HL-60/S4 (cell line): Measurements from ENCODE around the gene SLC35F3.

Experiments
- in situ Hi-C: fragments of 300-500 bp; cut with MboI; formaldehyde crosslinking; loops from 2 replicates; pipeline ENCODE4 v1.14.3; 2022; ENCODE audit warnings: low sequenced_read_pairs

SLC35F3 gene

GRCh38 chr1:234094172-234094571, 189.7 kb downstream of the SLC35F3 start:
- in situ Hi-C loops, result no loop called here

GRCh38 chr1:234096161-234096770, 191.8 kb downstream of the SLC35F3 start:
- in situ Hi-C loops, result no loop called here

GRCh38 chr1:234102583-234102982, 198.1 kb downstream of the SLC35F3 start:
- in situ Hi-C loops, result loop anchor here (25.0 kb wide), 1 partner anchor 210 kb away; no protein-coding TSS in a partner anchor

- in situ Hi-C loops, result loop anchor here (25.0 kb wide), 1 partner anchor 209 kb away; no protein-coding TSS in a partner anchor
Observed at GRCh38 chr1:234103198-234103597, 198.7 kb downstream of the SLC35F3 start.

- in situ Hi-C loops, result loop anchor here (25.0 kb wide), 1 partner anchor 206 kb away; no protein-coding TSS in a partner anchor
Observed at GRCh38 chr1:234106032-234106431, 201.6 kb downstream of the SLC35F3 start.

- in situ Hi-C loops, result loop anchor here (25.0 kb wide), 1 partner anchor 205 kb away; no protein-coding TSS in a partner anchor
Observed at GRCh38 chr1:234107416-234108021, 203.0 kb downstream of the SLC35F3 start.

GRCh38 chr1:234108921-234109320, 204.4 kb downstream of the SLC35F3 start:
- in situ Hi-C loops, result loop anchor here (25.0 kb wide), 1 partner anchor 203 kb away; no protein-coding TSS in a partner anchor

- in situ Hi-C loops, result loop anchor here (25.0 kb wide), 1 partner anchor 202 kb away; no protein-coding TSS in a partner anchor
Observed at GRCh38 chr1:234109840-234110239, 205.4 kb downstream of the SLC35F3 start.

GRCh38 chr1:234111458-234112142, 207.1 kb downstream of the SLC35F3 start:
- in situ Hi-C loops, result loop anchor here (25.0 kb wide), 1 partner anchor 201 kb away; no protein-coding TSS in a partner anchor

GRCh38 chr1:234114648-234115307, 210.3 kb downstream of the SLC35F3 start:
- in situ Hi-C loops, result loop anchor here (25.0 kb wide), 1 partner anchor 198 kb away; no protein-coding TSS in a partner anchor

DNA sequence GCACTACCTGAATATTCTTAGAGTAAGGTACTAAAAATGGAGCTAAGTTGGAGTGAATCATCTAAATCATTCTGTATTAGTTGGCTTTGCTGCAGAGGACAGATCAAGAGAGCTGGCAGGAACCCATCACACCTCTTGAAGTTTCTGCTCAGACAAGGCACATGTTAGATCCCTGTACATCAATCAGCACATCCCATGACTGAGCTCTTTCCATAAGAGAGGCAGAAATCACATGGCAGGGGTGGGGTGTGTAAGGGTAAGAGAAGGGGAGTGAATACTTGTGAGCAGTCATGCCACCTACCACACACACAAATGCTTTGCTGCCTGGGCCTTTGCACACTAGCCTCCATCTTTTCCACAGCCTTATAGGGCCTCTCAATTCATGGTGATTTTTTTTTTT, 214.4 kb downstream of the SLC35F3 start:
- in situ Hi-C loops, result loop anchor here (25.0 kb wide), 1 partner anchor 193 kb away; no protein-coding TSS in a partner anchor

GRCh38 chr1:234119431-234119830, 215.0 kb downstream of the SLC35F3 start:
- in situ Hi-C loops, result loop anchor here (25.0 kb wide), 1 partner anchor 193 kb away; no protein-coding TSS in a partner anchor

- in situ Hi-C loops, result loop anchor here (25.0 kb wide), 1 partner anchor 192 kb away; no protein-coding TSS in a partner anchor
Observed at GRCh38 chr1:234120327-234120944, 216.0 kb downstream of the SLC35F3 start.

GRCh38 chr1:234121659-234122058, 217.2 kb downstream of the SLC35F3 start:
- in situ Hi-C loops, result loop anchor here (25.0 kb wide), 1 partner anchor 191 kb away; no protein-coding TSS in a partner anchor

DNA sequence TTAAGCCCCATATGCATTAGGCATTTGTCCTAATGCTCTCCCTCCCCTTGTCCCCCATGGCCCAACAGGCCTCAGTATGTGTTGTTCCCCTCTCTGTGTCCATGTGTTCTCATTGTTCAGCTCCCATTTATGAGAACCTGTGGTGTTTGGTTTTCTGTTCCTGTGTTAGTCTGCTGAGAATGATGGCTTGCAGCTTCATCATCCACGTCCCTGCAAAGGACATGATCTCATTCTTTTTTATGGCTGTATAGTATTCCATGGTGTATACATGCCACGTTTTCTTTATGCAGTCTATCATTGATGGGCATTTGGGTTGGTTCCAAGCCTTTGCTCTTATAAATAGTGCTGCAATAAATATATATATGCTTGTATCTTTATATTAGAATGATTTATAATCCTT, 218.1 kb downstream of the SLC35F3 start:
- in situ Hi-C loops, result loop anchor here (25.0 kb wide), 1 partner anchor 190 kb away; no protein-coding TSS in a partner anchor

- in situ Hi-C loops, result loop anchor here (25.0 kb wide), 1 partner anchor 188 kb away; no protein-coding TSS in a partner anchor
Observed at GRCh38 chr1:234123867-234124266, 219.4 kb downstream of the SLC35F3 start.

- in situ Hi-C loops, result no loop called here
Observed at GRCh38 chr1:234125283-234125682, 220.8 kb downstream of the SLC35F3 start.

GRCh38 chr1:234125714-234126113, 221.2 kb downstream of the SLC35F3 start:
- in situ Hi-C loops, result no loop called here

DNA sequence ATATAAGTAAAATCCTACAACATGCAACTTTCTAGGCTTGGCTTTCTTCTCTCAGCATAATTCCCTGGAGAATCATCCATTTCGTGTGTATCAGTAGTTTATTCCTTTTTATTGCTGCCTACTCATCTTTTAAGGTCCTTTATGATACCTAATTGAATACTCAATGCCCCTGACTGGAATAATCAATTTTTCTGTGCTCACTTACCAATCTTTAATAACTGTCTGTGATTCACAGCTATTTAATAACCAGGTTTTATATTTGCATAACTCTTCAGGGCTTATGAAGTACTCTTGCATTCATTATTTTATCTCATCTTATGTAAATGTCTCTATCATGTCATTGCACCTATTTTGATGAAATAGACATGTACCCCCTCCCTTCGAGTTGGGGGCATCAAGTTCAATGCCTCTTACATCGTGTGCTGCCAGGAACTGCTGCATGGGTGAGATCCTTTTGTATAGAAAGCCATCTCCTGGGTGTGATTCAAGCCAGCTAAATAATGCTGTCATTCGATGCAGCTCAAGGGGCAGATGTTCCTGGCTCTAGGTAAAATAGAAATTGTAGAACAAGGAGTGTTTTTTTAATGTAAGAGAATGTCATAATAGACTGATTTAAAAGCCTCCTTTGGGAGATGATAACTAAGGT, 222.7 kb downstream of the SLC35F3 start:
- in situ Hi-C loops, result no loop called here

GRCh38 chr1:234132795-234133194, 228.3 kb downstream of the SLC35F3 start:
- in situ Hi-C loops, result no loop called here
